Chondrocyte (in vitro differentiated cells): ENCODE measurements around the gene RGS17. TPM values are rescaled to one million over a fixed set of nuclear protein-coding genes. Genes with fewer than 3 reads are reported as not detected.

Experiments
- DNase-seq: peaks from one replicate; pipeline ENCODE4 v3.0.0; 2021; ENCODE audit warnings: mixed read lengths, low spot score
- H3K27ac Mint-ChIP-seq: one replicate; pipeline ENCODE4 v1.8.0; 2021; ENCODE audit warnings: mild to moderate bottlenecking, moderate library complexity, mixed read lengths; ENCODE audit not compliant: unreplicated experiment
- H3K27me3 Mint-ChIP-seq: 2 replicates; pipeline ENCODE4 v1.8.0; 2021; ENCODE audit warnings: low read depth, mixed read lengths
- H3K36me3 Mint-ChIP-seq: 2 replicates; pipeline ENCODE4 v1.8.0; 2021; ENCODE audit warnings: low read depth, mixed read lengths
- H3K4me1 Mint-ChIP-seq: 2 replicates; pipeline ENCODE4 v1.8.0; 2021; ENCODE audit warnings: low read depth, mild to moderate bottlenecking, mixed read lengths
- H3K4me3 Mint-ChIP-seq: one replicate; pipeline ENCODE4 v1.8.0; 2021; ENCODE audit warnings: mild to moderate bottlenecking, moderate library complexity, mixed read lengths; ENCODE audit not compliant: unreplicated experiment
- H3K9me3 Mint-ChIP-seq: 2 replicates; pipeline ENCODE4 v1.8.0; 2021; ENCODE audit warnings: low read depth, mixed read lengths
- total RNA-seq: library from RNA; stranded (reverse); gene quantifications from 3 replicates; pipeline ENCODE4 v1.2.1, GENCODE V29; 2021
- TF ChIP-seq, protein P1 (sequence below): fragments of 200-600 bp; sonication (generic); IDR thresholded peaks from 2 replicates; pipeline ENCODE4 v1.5.0; 2021; ENCODE audit warnings: antibody characterized with exemption, mild to moderate bottlenecking, moderate library complexity

Gene RGS17
- total RNA-seq, 1 donor from 2014 or later, result 1.5 TPM

DNA sequence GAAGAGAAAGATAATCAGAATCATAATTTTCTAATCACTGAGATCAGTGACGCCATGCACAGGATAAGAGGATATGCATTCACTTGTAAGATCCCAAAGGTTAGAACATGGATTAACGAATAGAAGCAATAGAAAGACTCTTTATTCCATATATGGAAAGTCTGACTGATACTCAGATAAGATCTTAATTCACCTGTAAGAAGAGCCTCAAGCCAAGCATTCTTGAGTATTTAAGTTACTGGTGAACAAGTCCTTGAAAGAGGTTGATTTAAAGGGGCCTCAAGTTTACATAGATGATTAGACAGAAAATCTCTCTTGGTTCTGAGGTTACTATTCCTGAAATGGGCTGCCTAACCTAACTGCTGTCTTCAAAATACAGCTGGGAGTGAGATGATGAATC is 74.8 kb downstream of the RGS17 start:
- no peaks in the 10 kb centered on the region for H3K4me1 Mint-ChIP-seq
- no peak for DNase-seq
- peaks cover 5% of the 10 kb centered on the region for H3K9me3 Mint-ChIP-seq
- no peak overlapping the region for H3K27ac Mint-ChIP-seq
- no peaks in the 10 kb centered on the region for H3K36me3 Mint-ChIP-seq
- TF ChIP-seq, protein P1, sequence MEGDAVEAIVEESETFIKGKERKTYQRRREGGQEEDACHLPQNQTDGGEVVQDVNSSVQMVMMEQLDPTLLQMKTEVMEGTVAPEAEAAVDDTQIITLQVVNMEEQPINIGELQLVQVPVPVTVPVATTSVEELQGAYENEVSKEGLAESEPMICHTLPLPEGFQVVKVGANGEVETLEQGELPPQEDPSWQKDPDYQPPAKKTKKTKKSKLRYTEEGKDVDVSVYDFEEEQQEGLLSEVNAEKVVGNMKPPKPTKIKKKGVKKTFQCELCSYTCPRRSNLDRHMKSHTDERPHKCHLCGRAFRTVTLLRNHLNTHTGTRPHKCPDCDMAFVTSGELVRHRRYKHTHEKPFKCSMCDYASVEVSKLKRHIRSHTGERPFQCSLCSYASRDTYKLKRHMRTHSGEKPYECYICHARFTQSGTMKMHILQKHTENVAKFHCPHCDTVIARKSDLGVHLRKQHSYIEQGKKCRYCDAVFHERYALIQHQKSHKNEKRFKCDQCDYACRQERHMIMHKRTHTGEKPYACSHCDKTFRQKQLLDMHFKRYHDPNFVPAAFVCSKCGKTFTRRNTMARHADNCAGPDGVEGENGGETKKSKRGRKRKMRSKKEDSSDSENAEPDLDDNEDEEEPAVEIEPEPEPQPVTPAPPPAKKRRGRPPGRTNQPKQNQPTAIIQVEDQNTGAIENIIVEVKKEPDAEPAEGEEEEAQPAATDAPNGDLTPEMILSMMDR, result no peak
- H3K27me3 Mint-ChIP-seq, result no peaks in the 10 kb centered on the region
- H3K4me3 Mint-ChIP-seq, result no peak overlapping the region

GRCh38 chr6:153051801-153052200 is 79.3 kb downstream of the RGS17 start:
- Mint-ChIP-seq H3K4me3 (no peak overlapping the region), H3K36me3 (no peaks in the 10 kb centered on the region), H3K4me1 (no peaks in the 10 kb centered on the region), H3K27me3 (no peaks in the 10 kb centered on the region), H3K27ac (no peak overlapping the region), H3K9me3 (peaks cover 16% of the 10 kb centered on the region)
- no peak for DNase-seq
- TF ChIP-seq, protein P1, result no peak

DNA sequence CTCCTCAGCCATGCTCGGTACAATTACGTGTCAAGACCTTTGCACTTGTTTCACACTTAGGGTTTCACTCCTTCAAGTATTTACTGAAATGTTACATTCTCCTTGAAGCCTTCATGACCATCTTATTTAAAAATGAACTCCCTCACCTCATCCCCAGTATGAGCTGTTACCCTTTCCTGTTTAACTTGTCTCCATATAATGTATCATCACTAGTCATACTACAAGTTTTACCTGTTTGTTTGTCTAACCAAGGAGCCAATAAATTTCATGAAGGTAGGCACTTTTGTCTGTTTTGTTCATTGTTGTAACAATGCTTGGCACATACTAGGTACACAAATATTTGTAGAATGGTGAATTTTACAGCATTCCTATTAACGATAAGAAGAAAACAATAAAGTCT is 82.5 kb downstream of the RGS17 start:
- no peaks in the 10 kb centered on the region for H3K27me3 Mint-ChIP-seq
- no peak overlapping the region for H3K27ac Mint-ChIP-seq
- DNase-seq, result no peak
- peaks cover 16% of the 10 kb centered on the region for H3K9me3 Mint-ChIP-seq
- H3K4me3 Mint-ChIP-seq, result no peak overlapping the region
- TF ChIP-seq, protein P1, result no peak
- H3K36me3 Mint-ChIP-seq, result no peaks in the 10 kb centered on the region
- H3K4me1 Mint-ChIP-seq, result peaks cover 2% of the 10 kb centered on the region

DNA sequence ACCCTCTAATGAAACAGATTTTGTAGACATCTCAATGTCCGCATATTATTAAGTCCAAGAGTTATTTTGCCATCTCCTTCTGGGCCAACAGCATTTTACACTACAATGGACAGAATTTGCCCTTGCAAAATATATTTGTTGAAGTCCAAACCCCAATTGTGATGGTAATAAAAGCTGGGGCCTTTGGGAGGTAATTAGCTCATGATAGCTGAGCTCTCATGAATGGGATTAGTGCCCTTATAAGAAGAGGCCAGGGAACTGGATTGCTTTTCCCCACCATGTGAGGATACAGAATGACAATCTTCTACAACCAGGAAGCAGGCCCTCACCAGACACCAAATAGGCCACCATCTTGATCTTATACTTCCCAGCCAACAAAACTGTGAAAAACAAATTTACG is 83.7 kb downstream of the RGS17 start:
- DNase-seq, result no peak
- Mint-ChIP-seq H3K27ac (no peak overlapping the region), H3K4me1 (peaks cover 2% of the 10 kb centered on the region), H3K9me3 (peaks cover 16% of the 10 kb centered on the region), H3K4me3 (no peak overlapping the region), H3K27me3 (no peaks in the 10 kb centered on the region), H3K36me3 (no peaks in the 10 kb centered on the region)
- TF ChIP-seq, protein P1, result no peak

GRCh38 chr6:153045271-153045670 is 85.8 kb downstream of the RGS17 start:
- peaks cover 2% of the 10 kb centered on the region for H3K4me1 Mint-ChIP-seq
- H3K36me3 Mint-ChIP-seq, result no peaks in the 10 kb centered on the region
- H3K9me3 Mint-ChIP-seq, result peaks cover 8% of the 10 kb centered on the region
- H3K27me3 Mint-ChIP-seq, result no peaks in the 10 kb centered on the region
- TF ChIP-seq, protein P1, result no peak
- no peak overlapping the region for H3K27ac Mint-ChIP-seq
- DNase-seq, result no peak
- no peak overlapping the region for H3K4me3 Mint-ChIP-seq
